Stimulated activated naive CD4-positive, alpha-beta T cell treated with Interleukin-2 at 50 U/mL for 16 hours (primary cell): ENCODE data around the gene HBE1.
"Not testable (repeated sequence)": the region's sequence is repeated elsewhere in the genome, so short reads cannot be mapped to it uniquely, and the experiment has no call there.

Experiments used
- DNase-seq: peaks from one replicate; lab custom pipeline; 2025; lab: John Stamatoyannopoulos, UW

HBE1 gene

GRCh38 chr11:5285703-5286340, 16.1 kb upstream of the HBE1 start:
- no peak for DNase-seq

GRCh38 chr11:5284637-5285036, 14.9 kb upstream of the HBE1 start:
- DNase-seq: no peak

- no peak for DNase-seq
Observed at GRCh38 chr11:5283882-5284281, 14.1 kb upstream of the HBE1 start.

GRCh38 chr11:5283086-5283485, 13.3 kb upstream of the HBE1 start:
- DNase-seq: no peak

- no peak for DNase-seq
Observed at GRCh38 chr11:5282628-5283027, 12.9 kb upstream of the HBE1 start.

GRCh38 chr11:5281596-5281995, 11.9 kb upstream of the HBE1 start:
- no peak for DNase-seq

- DNase-seq: no peak
Observed at GRCh38 chr11:5280582-5281102, 10.9 kb upstream of the HBE1 start.

GRCh38 chr11:5279471-5280090, 9.8 kb upstream of the HBE1 start:
- DNase-seq: no peak

- no peak for DNase-seq
Observed at GRCh38 chr11:5277807-5278382, 8.2 kb upstream of the HBE1 start.

GRCh38 chr11:5276697-5277096, 7.0 kb upstream of the HBE1 start:
- no peak for DNase-seq

- DNase-seq: no peak
Observed at GRCh38 chr11:5275369-5276110, 5.8 kb upstream of the HBE1 start.

- DNase-seq: no peak
Observed at GRCh38 chr11:5274395-5274794, 4.7 kb upstream of the HBE1 start.

GRCh38 chr11:5272395-5273017, 2.8 kb upstream of the HBE1 start:
- DNase-seq: no peak

GRCh38 chr11:5267033-5267563, 2.6 kb downstream of the HBE1 start:
- no peak for DNase-seq

GRCh38 chr11:5266609-5267008, 3.1 kb downstream of the HBE1 start:
- DNase-seq: no peak

GRCh38 chr11:5265832-5266231, 3.9 kb downstream of the HBE1 start:
- no peak for DNase-seq

GRCh38 chr11:5258543-5259262, 11.0 kb downstream of the HBE1 start:
- DNase-seq: no peak

- no peak for DNase-seq
Observed at GRCh38 chr11:5257296-5257695, 12.4 kb downstream of the HBE1 start.

GRCh38 chr11:5254646-5255413, 14.9 kb downstream of the HBE1 start, which contains the start of gene HBG2:
HBG2 (minus strand) TSS chr11:5254781; CDS start chr11:5254728, 53 bp downstream.
- not testable (repeated sequence) for DNase-seq

- not testable (repeated sequence) for DNase-seq
Observed at GRCh38 chr11:5254023-5254422, 15.7 kb downstream of the HBE1 start.
